HG02973 (cell line): ENCODE data around the gene PCDH18.
"Not testable (repeated sequence)": the region's sequence is repeated elsewhere in the genome, so short reads cannot be mapped to it uniquely, and the experiment has no call there.

ENCODE experiments used
- ATAC-seq: cut with Tn5 transposase; IDR thresholded peaks from one replicate; pipeline ENCODE4 v1.9.1; 2021; ENCODE audit warnings: moderate library complexity; ENCODE audit not compliant: unreplicated experiment

PCDH18 gene

GRCh38 chr4:137531986-137532868 is at the start of gene PCDH18:
Gene PCDH18 (minus strand): TSS chr4:137532494. CDS start chr4:137532088, 406 bp downstream.
- no peak for ATAC-seq

GRCh38 chr4:137576446-137576845 is 44.2 kb upstream of the PCDH18 start:
- no peak for ATAC-seq

GRCh38 chr4:137572647-137573046 is 40.4 kb upstream of the PCDH18 start:
- no peak for ATAC-seq

GRCh38 chr4:137572163-137572562 is 39.9 kb upstream of the PCDH18 start:
- no peak for ATAC-seq

GRCh38 chr4:137559801-137560200 is 27.5 kb upstream of the PCDH18 start:
- no peak for ATAC-seq

- no peak for ATAC-seq
Measured at GRCh38 chr4:137558951-137559350, 26.7 kb upstream of the PCDH18 start.

GRCh38 chr4:137545461-137545861 is 13.2 kb upstream of the PCDH18 start:
- no peak for ATAC-seq

- ATAC-seq, result no peak
Measured at GRCh38 chr4:137543648-137544047, 11.4 kb upstream of the PCDH18 start.

GRCh38 chr4:137543198-137543597 is 10.9 kb upstream of the PCDH18 start:
- no peak for ATAC-seq

- ATAC-seq, result no peak
Measured at GRCh38 chr4:137541876-137542646, 9.8 kb upstream of the PCDH18 start.

- ATAC-seq, result no peak
Measured at GRCh38 chr4:137541181-137541580, 8.9 kb upstream of the PCDH18 start.

GRCh38 chr4:137540356-137540755 is 8.1 kb upstream of the PCDH18 start:
- ATAC-seq, result no peak

- ATAC-seq, result no peak
Measured at GRCh38 chr4:137538526-137538925, 6.2 kb upstream of the PCDH18 start.

GRCh38 chr4:137537807-137538206 is 5.5 kb upstream of the PCDH18 start:
- ATAC-seq, result not testable (repeated sequence)

- no peak for ATAC-seq
Measured at GRCh38 chr4:137536789-137537561, 4.7 kb upstream of the PCDH18 start.

GRCh38 chr4:137535718-137536117 is 3.4 kb upstream of the PCDH18 start:
- ATAC-seq, result no peak

- ATAC-seq, result no peak
Measured at GRCh38 chr4:137534516-137534915, 2.2 kb upstream of the PCDH18 start.

GRCh38 chr4:137533855-137534254 is 1.6 kb upstream of the PCDH18 start:
- ATAC-seq, result no peak

- ATAC-seq, result no peak
Measured at GRCh38 chr4:137532869-137533236, 559 bp upstream of the PCDH18 start.

- no peak for ATAC-seq
Measured at GRCh38 chr4:137531168-137531985, 917 bp downstream of the PCDH18 start.
